Hepatocyte (in vitro differentiated cells): Measurements from ENCODE around the gene ITGA5.

Experiments used
- EZH2phosphoT487 ChIP-seq: fragments of 200-600 bp; sonication (generic); IDR thresholded peaks from one replicate; pipeline ENCODE4 v1.6.1; 2018; ENCODE audit warnings: antibody characterized with exemption, mild to moderate bottlenecking, low read depth, moderate library complexity; ENCODE audit not compliant: unreplicated experiment, severe bottlenecking
- TF ChIP-seq, protein P1 (sequence below): fragments of 200-600 bp; sonication (generic); IDR thresholded peaks from 2 replicates; pipeline ENCODE4 v1.5.1; 2016; ENCODE audit warnings: antibody characterized with exemption, mild to moderate bottlenecking; ENCODE audit not compliant: poor library complexity

DNA sequence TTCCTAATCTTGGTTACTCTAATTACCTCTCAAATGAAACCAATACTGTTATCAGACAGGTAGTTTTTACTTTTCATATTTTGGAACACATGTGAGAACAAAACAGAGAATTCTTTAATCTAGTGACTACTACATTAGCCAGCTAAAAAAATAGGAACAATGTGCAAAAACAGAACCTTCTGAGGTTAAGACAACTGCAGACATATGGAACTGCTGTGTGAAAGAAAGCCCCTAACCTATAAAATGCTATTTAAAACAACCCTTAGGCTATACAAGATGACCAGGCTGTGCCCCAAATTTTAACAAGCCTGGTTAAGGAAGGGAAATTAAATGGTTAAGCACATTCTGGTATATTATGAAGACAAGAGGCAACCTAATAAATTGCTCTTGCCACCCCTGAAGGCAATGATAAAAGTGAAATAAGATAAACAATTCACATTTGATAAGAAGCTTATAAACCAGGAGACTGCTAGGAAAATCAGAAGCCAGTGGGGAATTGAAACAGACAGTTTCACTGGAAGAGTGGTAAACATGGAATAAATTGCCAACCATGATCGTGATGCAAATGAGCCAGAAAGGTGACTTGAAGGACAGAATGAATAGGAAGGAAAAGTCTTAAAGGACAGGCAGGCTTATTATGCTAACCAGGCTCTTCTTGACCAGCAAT lies 46.9 kb upstream of the ITGA5 start:
- TF ChIP-seq, protein P1, sequence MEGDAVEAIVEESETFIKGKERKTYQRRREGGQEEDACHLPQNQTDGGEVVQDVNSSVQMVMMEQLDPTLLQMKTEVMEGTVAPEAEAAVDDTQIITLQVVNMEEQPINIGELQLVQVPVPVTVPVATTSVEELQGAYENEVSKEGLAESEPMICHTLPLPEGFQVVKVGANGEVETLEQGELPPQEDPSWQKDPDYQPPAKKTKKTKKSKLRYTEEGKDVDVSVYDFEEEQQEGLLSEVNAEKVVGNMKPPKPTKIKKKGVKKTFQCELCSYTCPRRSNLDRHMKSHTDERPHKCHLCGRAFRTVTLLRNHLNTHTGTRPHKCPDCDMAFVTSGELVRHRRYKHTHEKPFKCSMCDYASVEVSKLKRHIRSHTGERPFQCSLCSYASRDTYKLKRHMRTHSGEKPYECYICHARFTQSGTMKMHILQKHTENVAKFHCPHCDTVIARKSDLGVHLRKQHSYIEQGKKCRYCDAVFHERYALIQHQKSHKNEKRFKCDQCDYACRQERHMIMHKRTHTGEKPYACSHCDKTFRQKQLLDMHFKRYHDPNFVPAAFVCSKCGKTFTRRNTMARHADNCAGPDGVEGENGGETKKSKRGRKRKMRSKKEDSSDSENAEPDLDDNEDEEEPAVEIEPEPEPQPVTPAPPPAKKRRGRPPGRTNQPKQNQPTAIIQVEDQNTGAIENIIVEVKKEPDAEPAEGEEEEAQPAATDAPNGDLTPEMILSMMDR: no peak
- TF ChIP-seq EZH2phosphoT487: no peak
